B cell (primary cell): ENCODE data around the gene BBIP1. TPM values are rescaled to one million over a fixed set of nuclear protein-coding genes. Genes with fewer than 3 reads are reported as not detected.

Experiments used
- ATAC-seq: fragments of 200-7000 bp; cut with Tn5 transposase; one replicate; pipeline ENCODE4 v1.10.0; 2021; ENCODE audit warnings: low read depth, mild to moderate bottlenecking, moderate number of reproducible peaks, moderate library complexity
- CTCF ChIA-PET: fragments of 350-600 bp; sonication (Branson Sonifier 250); formaldehyde crosslinking; loops from one replicate; lab custom pipeline; 2021; ENCODE audit warnings: antibody characterized with exemption, inconsistent platforms; lab: Charles Lee
- POLR2A ChIA-PET: fragments of 350-600 bp; sonication (Branson Sonifier 250); formaldehyde crosslinking; loops from one replicate; lab custom pipeline; 2021; ENCODE audit warnings: antibody characterized with exemption; lab: Charles Lee
- DNase-seq: peaks from one replicate; pipeline ENCODE4 v3.0.0; 2013
- H2AFZ ChIP-seq: 2 replicates; pipeline ENCODE4 v1.6.1; 2012; ENCODE audit warnings: mild to moderate bottlenecking, low read depth, low read length; ENCODE audit not compliant: insufficient read depth, poor library complexity, severe bottlenecking
- H3K27ac ChIP-seq, 2 donors: 1 replicate in 1 of 2; 2 replicates in 1 of 2; pipeline ENCODE4 v1.5.1; 2012 to 2013; ENCODE audit warnings: low read length in 2 of 2, mild to moderate bottlenecking in 2 of 2, moderate library complexity in 1 of 2
- H3K27me3 ChIP-seq, 4 experiments: fragments of 200-600 bp in 1 of 4; sonication (generic) in 1 of 4; replicated peaks in 1 of 4; 1 replicate in 2 of 4; 2 replicates in 2 of 4; pipeline versions ENCODE4 v1.6.1 to v1.7.0; 2013 to 2016; ENCODE audit warnings: low read length in 3 of 4, mild to moderate bottlenecking in 2 of 4, mixed read lengths in 1 of 4, moderate library complexity in 1 of 4; ENCODE audit not compliant: insufficient read depth in 4 of 4, control insufficient read depth in 3 of 4; ENCODE audit errors: control extremely low read depth in 1 of 4
- H3K36me3 ChIP-seq, 2 experiments: replicated peaks in 1 of 2; 1 replicate in 1 of 2; 2 replicates in 1 of 2; pipeline versions ENCODE4 v1.6.1 to v1.7.1; 2013; ENCODE audit warnings: low read length in 1 of 2; ENCODE audit not compliant: insufficient read depth in 2 of 2, control insufficient read depth in 1 of 2; ENCODE audit errors: control extremely low read depth in 1 of 2, extremely low read depth in 1 of 2
- H3K4me1 ChIP-seq, 2 donors: fragments of 200-600 bp in 1 of 2; sonication (generic) in 1 of 2; 1 replicate in 1 of 2; 2 replicates in 1 of 2; pipeline versions ENCODE4 v1.5.1 to v1.6.1; 2013 to 2017; ENCODE audit warnings: low read length in 2 of 2; ENCODE audit not compliant: control insufficient read depth in 2 of 2, insufficient read depth in 2 of 2
- H3K4me2 ChIP-seq: replicated peaks from 2 replicates; pipeline ENCODE3; 2012; ENCODE audit warnings: mild to moderate bottlenecking, low read depth, low read length; ENCODE audit not compliant: poor library complexity, severe bottlenecking
- H3K4me3 ChIP-seq, 5 experiments: fragments of 200-600 bp in 1 of 5; sonication (generic) in 1 of 5; 1 replicate in 3 of 5; 2 replicates in 2 of 5; pipeline versions ENCODE4 v1.5.1 to v1.7.0; 2011 to 2016; ENCODE audit warnings: low read length in 4 of 5, mild to moderate bottlenecking in 4 of 5, low read depth in 2 of 5, control low read depth in 1 of 5, moderate library complexity in 1 of 5; ENCODE audit not compliant: insufficient read depth in 1 of 5; ENCODE audit errors: control extremely low read depth in 1 of 5, extremely low read depth in 1 of 5
- H3K79me2 ChIP-seq: fragments of 200-600 bp; sonication (generic); one replicate; pipeline ENCODE4 v1.6.0; 2016; ENCODE audit warnings: low read length; ENCODE audit not compliant: control insufficient read depth, insufficient read depth
- H3K9ac ChIP-seq: fragments of 200-600 bp; sonication (generic); 2 replicates; pipeline ENCODE4 v1.6.1; 2017; ENCODE audit warnings: mild to moderate bottlenecking, low read length, moderate library complexity
- H3K9me3 ChIP-seq, 3 donors: one replicate each; pipeline versions ENCODE4 v1.6.1 to v1.7.1; 2013; ENCODE audit warnings: low read length in 2 of 3; ENCODE audit not compliant: control insufficient read depth in 2 of 3, insufficient read depth in 1 of 3; ENCODE audit errors: control extremely low read depth in 1 of 3
- H4K20me1 ChIP-seq: 2 replicates; pipeline ENCODE4 v1.6.0; 2012; ENCODE audit warnings: mild to moderate bottlenecking, low read length; ENCODE audit not compliant: insufficient read depth, control insufficient read depth, poor library complexity, severe bottlenecking
- H3K27ac Mint-ChIP-seq: one replicate; pipeline ENCODE4 v1.8.0; 2021; ENCODE audit warnings: mixed read lengths
- H3K27me3 Mint-ChIP-seq: one replicate; pipeline ENCODE4 v1.8.0; 2021; ENCODE audit warnings: mixed read lengths
- H3K4me1 Mint-ChIP-seq: one replicate; pipeline ENCODE4 v1.8.0; 2021; ENCODE audit warnings: mixed read lengths
- H3K4me3 Mint-ChIP-seq: one replicate; pipeline ENCODE4 v1.8.0; 2021; ENCODE audit warnings: mixed read lengths
- H3K9me3 Mint-ChIP-seq: one replicate; pipeline ENCODE4 v1.8.0; 2022; ENCODE audit warnings: mixed read lengths; ENCODE audit not compliant: insufficient read depth
- EZH2 ChIP-seq: IDR thresholded peaks from 2 replicates; pipeline ENCODE4 v1.6.1; 2012; ENCODE audit warnings: borderline replicate concordance, low read depth, mild to moderate bottlenecking, moderate library complexity, low read length; ENCODE audit not compliant: insufficient read depth, poor library complexity, severe bottlenecking
- WGBS: methylation state at CpG from one replicate; pipeline ENCODE4 v1.1.5; 2013; ENCODE audit warnings: missing lambda C conversion rate; ENCODE audit not compliant: insufficient coverage; 5-methylcytosine and 5-hydroxymethylcytosine counted together
- intact Hi-C: fragments of 100-400 bp; cut with micrococcal nuclease; formaldehyde crosslinking; loops from one replicate; pipeline ENCODE4 v1.10.0; 2022
- polyA plus RNA-seq: library from polyadenylated mRNA; depleted of rRNA; stranded (reverse); fragments of >200 nt; gene quantifications from 2 replicates; pipeline ENCODE4 v1.2.3, GENCODE V29; 2012
- total RNA-seq, 2 donors: library from RNA; stranded (reverse); fragments of 120-200 nt in 1 of 2; gene quantifications; 1 replicate in 1 of 2; 2 replicates in 1 of 2; pipeline versions ENCODE4 v1.2.3 to v1.2.4, GENCODE V29; 2013 to 2022
- TF ChIP-seq, protein P1 (sequence below): fragments of 200-600 bp; IDR thresholded peaks from one replicate; pipeline ENCODE4 v1.8.0; 2022; ENCODE audit warnings: antibody characterized with exemption, mild to moderate bottlenecking

BBIP1 gene
- total and polyA plus RNA-seq, 2 donors (not counting 1 experiment from before 2014, with no cell fraction given): 10.6 to 46.1 TPM

DNA sequence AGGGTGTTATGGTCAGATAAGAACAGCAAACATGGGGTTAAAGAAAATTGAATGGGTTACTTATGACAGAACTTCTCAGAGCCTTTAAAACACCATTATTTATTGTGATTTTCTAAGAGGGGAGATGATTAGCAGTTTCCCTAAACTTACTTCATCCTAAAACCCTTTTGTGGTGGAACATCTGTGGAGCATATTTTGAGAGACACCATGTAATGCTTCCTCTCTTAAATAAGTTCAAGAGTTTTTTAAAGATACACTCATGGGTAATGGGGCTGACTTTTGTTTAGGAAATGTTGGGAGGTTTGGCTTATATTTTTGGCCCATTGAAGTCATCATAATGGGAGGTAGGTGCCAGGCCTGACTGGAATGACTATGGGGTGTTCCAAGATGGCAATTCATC is 55.6 kb downstream of the BBIP1 start:
- H3K4me3 Mint-ChIP-seq: no peak overlapping the region
- no peak for DNase-seq
- ChIA-PET CTCF (interaction anchor here (1.3 kb wide), 1 partner anchor 60 kb away, joined by 8 read pairs; no protein-coding TSS in a partner anchor), POLR2A (no interaction called here)
- intact Hi-C loops: loop anchor here (5.0 to 10.0 kb wide), 2 partner anchors 506 to 639 kb away; no protein-coding TSS in a partner anchor
- Histone ChIP-seq H3K4me2 (peak overlapping the region; percentile 87), H3K27me3 (no peaks in the 10 kb centered on the region), H3K4me3 (no peak overlapping the region), H3K36me3 (no peaks in the 10 kb centered on the region), H4K20me1 (no peaks in the 10 kb centered on the region), H3K27ac (peak overlapping the region; percentile 94 to 96), H3K4me1 (peaks cover 97 to 100% of the 10 kb centered on the region in 2 donors), H3K9ac (no peak overlapping the region), H3K79me2 (peaks cover 19% of the 10 kb centered on the region), H2AFZ (no peak overlapping the region), H3K9me3 (no peaks in the 10 kb centered on the region)
- H3K4me1 Mint-ChIP-seq: peaks cover 94% of the 10 kb centered on the region
- ATAC-seq: no peak
- no peak for TF ChIP-seq EZH2
- TF ChIP-seq, protein P1, sequence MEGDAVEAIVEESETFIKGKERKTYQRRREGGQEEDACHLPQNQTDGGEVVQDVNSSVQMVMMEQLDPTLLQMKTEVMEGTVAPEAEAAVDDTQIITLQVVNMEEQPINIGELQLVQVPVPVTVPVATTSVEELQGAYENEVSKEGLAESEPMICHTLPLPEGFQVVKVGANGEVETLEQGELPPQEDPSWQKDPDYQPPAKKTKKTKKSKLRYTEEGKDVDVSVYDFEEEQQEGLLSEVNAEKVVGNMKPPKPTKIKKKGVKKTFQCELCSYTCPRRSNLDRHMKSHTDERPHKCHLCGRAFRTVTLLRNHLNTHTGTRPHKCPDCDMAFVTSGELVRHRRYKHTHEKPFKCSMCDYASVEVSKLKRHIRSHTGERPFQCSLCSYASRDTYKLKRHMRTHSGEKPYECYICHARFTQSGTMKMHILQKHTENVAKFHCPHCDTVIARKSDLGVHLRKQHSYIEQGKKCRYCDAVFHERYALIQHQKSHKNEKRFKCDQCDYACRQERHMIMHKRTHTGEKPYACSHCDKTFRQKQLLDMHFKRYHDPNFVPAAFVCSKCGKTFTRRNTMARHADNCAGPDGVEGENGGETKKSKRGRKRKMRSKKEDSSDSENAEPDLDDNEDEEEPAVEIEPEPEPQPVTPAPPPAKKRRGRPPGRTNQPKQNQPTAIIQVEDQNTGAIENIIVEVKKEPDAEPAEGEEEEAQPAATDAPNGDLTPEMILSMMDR: no peak
- H3K27me3 Mint-ChIP-seq: no peaks in the 10 kb centered on the region
- no peaks in the 10 kb centered on the region for H3K9me3 Mint-ChIP-seq
- H3K27ac Mint-ChIP-seq: peak overlapping the region; percentile 97

DNA sequence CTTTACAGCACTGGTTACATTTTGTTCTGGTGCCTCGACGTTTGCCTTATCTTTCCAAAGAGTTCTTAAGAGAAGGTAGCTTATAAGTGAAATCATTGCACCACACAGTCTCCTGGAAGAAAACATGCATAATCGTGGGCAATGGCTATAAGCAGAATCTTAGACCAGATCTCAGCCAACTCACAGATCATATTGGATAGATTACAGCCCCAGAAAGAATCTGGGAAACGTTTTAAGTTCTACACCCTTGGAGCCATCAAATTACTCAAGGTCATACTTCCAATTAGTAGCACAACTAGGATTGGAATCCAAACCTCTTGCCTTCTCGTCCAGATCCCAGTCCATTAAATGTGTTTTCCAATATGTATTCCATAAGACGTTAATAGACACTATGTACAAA is 56.0 kb downstream of the BBIP1 start:
- Mint-ChIP-seq H3K4me1 (peaks cover 95% of the 10 kb centered on the region), H3K27ac (peak overlapping the region; percentile 97), H3K4me3 (no peak overlapping the region), H3K9me3 (no peaks in the 10 kb centered on the region), H3K27me3 (no peaks in the 10 kb centered on the region)
- DNase-seq: no peak
- Histone ChIP-seq H3K4me1 (peaks cover 97 to 100% of the 10 kb centered on the region in 2 donors), H3K4me3 (no peak overlapping the region), H3K9ac (no peak overlapping the region), H3K79me2 (peaks cover 22% of the 10 kb centered on the region), H3K27me3 (no peaks in the 10 kb centered on the region), H3K27ac (peak overlapping the region; percentile 94 to 96), H3K36me3 (no peaks in the 10 kb centered on the region), H3K4me2 (no peak overlapping the region), H4K20me1 (no peaks in the 10 kb centered on the region), H2AFZ (no peak overlapping the region), H3K9me3 (no peaks in the 10 kb centered on the region)
- POLR2A ChIA-PET: interaction anchor here (0.8 to 1.0 kb wide), 2 partner anchors 9 to 10 kb away, joined by 3 to 4 read pairs; partner anchors contain the start of gene PDCD4
- TF ChIP-seq, protein P1: no peak
- no peak for TF ChIP-seq EZH2
- CTCF ChIA-PET: interaction anchor here (1.3 kb wide), 1 partner anchor 60 kb away, joined by 8 read pairs; no protein-coding TSS in a partner anchor
- intact Hi-C loops: loop anchor here (5.0 to 10.0 kb wide), 2 partner anchors 506 to 638 kb away; no protein-coding TSS in a partner anchor
- 100% methylated on average over 2 of the region's 6 CpGs for WGBS
- ATAC-seq: no peak
